GM06990 (cell line): ENCODE measurements around the gene CDK6.

Experiments
- DNase-seq: peaks from one replicate; pipeline ENCODE4 v3.0.0-alpha.2; 2011; ENCODE audit not compliant: insufficient read length; ENCODE audit errors: extremely low read depth
- H3K27me3 ChIP-seq: replicated peaks from 2 replicates; pipeline ENCODE4 v1.6.0; 2011; ENCODE audit warnings: low read length; ENCODE audit not compliant: control insufficient read depth, insufficient read depth
- H3K36me3 ChIP-seq: 2 replicates; pipeline ENCODE4 v1.5.1; 2011; ENCODE audit warnings: low read length; ENCODE audit not compliant: control insufficient read depth, insufficient read depth
- H3K4me3 ChIP-seq: replicated peaks from 2 replicates; pipeline ENCODE4 v1.5.1; 2011; ENCODE audit warnings: low read depth, mild to moderate bottlenecking, control low read depth, low read length
- CTCF ChIP-seq: IDR thresholded peaks from 2 replicates; pipeline ENCODE4 v1.5.1; 2011; ENCODE audit warnings: low read length, control low read depth, mild to moderate bottlenecking, inconsistent platforms; ENCODE audit not compliant: insufficient read depth, poor library complexity, severe bottlenecking

Gene CDK6

GRCh38 chr7:92794391-92794790 lies 42.0 kb downstream of the CDK6 start:
- no peak overlapping the region for H3K4me3 ChIP-seq
- no peak for DNase-seq
- no peaks in the 10 kb centered on the region; the same call in 1 of the 2 replicates for H3K36me3 ChIP-seq
- H3K27me3 ChIP-seq, result no peaks in the 10 kb centered on the region
- TF ChIP-seq CTCF, result no peak

- no peak for TF ChIP-seq CTCF
- no peaks in the 10 kb centered on the region for H3K36me3 ChIP-seq
- DNase-seq, result no peak
- H3K4me3 ChIP-seq, result no peak overlapping the region
- H3K27me3 ChIP-seq, result no peaks in the 10 kb centered on the region
These were observed 42.6 kb downstream of the CDK6 start for GRCh38 chr7:92793656-92794205.

GRCh38 chr7:92790992-92791391 lies 45.4 kb downstream of the CDK6 start:
- DNase-seq, result no peak
- no peaks in the 10 kb centered on the region for H3K27me3 ChIP-seq
- H3K4me3 ChIP-seq, result no peak overlapping the region
- no peak for TF ChIP-seq CTCF
- H3K36me3 ChIP-seq, result no peaks in the 10 kb centered on the region

GRCh38 chr7:92788559-92789183 lies 47.7 kb downstream of the CDK6 start:
- H3K36me3 ChIP-seq, result no peaks in the 10 kb centered on the region
- no peak for TF ChIP-seq CTCF
- no peak overlapping the region for H3K4me3 ChIP-seq
- DNase-seq, result no peak
- H3K27me3 ChIP-seq, result no peaks in the 10 kb centered on the region

GRCh38 chr7:92785923-92786322 lies 50.5 kb downstream of the CDK6 start:
- Histone ChIP-seq H3K27me3 (no peaks in the 10 kb centered on the region), H3K4me3 (no peak overlapping the region), H3K36me3 (no peaks in the 10 kb centered on the region)
- no peak for DNase-seq
- TF ChIP-seq CTCF, result no peak
